Measurements from ENCODE around the gene ARAP2. TPM values are rescaled to one million over a fixed set of nuclear protein-coding genes. Genes with fewer than 3 reads are reported as not detected.
"Not testable (repeated sequence)": the region's sequence is repeated elsewhere in the genome, so short reads cannot be mapped to it uniquely, and the experiment has no call there.

Gene ARAP2
- polyA plus RNA-seq, 10 donors = 0.73 to 4.2 (median 1.1) TPM

- DNase-seq = no peak
These were observed 54.6 kb downstream of the ARAP2 start for GRCh38 chr4:36189511-36190226.

- DNase-seq = peak; percentile 19 to 53 (median 27)
These were observed 56.5 kb downstream of the ARAP2 start for GRCh38 chr4:36187723-36188333.

GRCh38 chr4:36183665-36184393 lies 60.5 kb downstream of the ARAP2 start:
- no peak for DNase-seq

- no peak for DNase-seq
These were observed 61.1 kb downstream of the ARAP2 start for GRCh38 chr4:36183232-36183631.

GRCh38 chr4:36182315-36182714 lies 62.0 kb downstream of the ARAP2 start:
- not testable (repeated sequence) for DNase-seq

- DNase-seq = peak in 1 of 3 donors; percentile 23
These were observed 64.1 kb downstream of the ARAP2 start for GRCh38 chr4:36180206-36180605.

- DNase-seq = no peak
These were observed 65.8 kb downstream of the ARAP2 start for GRCh38 chr4:36178484-36178883.

GRCh38 chr4:36177946-36178345 lies 66.4 kb downstream of the ARAP2 start:
- no peak for DNase-seq

- no peak for DNase-seq
These were observed 69.7 kb downstream of the ARAP2 start for GRCh38 chr4:36174570-36174969.

GRCh38 chr4:36173905-36174304 lies 70.4 kb downstream of the ARAP2 start:
- DNase-seq = no peak

GRCh38 chr4:36172656-36173055 lies 71.7 kb downstream of the ARAP2 start:
- DNase-seq = peak; percentile 8 to 30 (median 24)

GRCh38 chr4:36168127-36168878 lies 76.0 kb downstream of the ARAP2 start:
- no peak for DNase-seq

GRCh38 chr4:36165631-36166005 lies 78.7 kb downstream of the ARAP2 start:
- no peak for DNase-seq

- no peak for DNase-seq
These were observed 79.2 kb downstream of the ARAP2 start for GRCh38 chr4:36164900-36165630.

- DNase-seq = no peak
These were observed 81.1 kb downstream of the ARAP2 start for GRCh38 chr4:36163198-36163597.

- no peak for DNase-seq
These were observed 85.1 kb downstream of the ARAP2 start for GRCh38 chr4:36159208-36159607.

- no peak for DNase-seq
These were observed 91.6 kb downstream of the ARAP2 start for GRCh38 chr4:36152735-36153134.

GRCh38 chr4:36142504-36142903 lies 101.8 kb downstream of the ARAP2 start:
- DNase-seq = no peak

GRCh38 chr4:36141186-36141585 lies 103.1 kb downstream of the ARAP2 start:
- DNase-seq = no peak

GRCh38 chr4:36140421-36140820 lies 103.9 kb downstream of the ARAP2 start:
- no peak for DNase-seq

GRCh38 chr4:36138220-36138619 lies 106.1 kb downstream of the ARAP2 start:
- DNase-seq = peak in 1 of 3 donors; percentile 33

All from muscle of back (tissue), 11 donors.